NCI-H187 (cell line): ENCODE measurements around the gene COA8.

ENCODE experiments used
- DNase-seq, 2 experiments: peaks; one replicate each; lab custom pipeline; 2025; lab: John Stamatoyannopoulos, UW

The COA8 gene

DNA sequence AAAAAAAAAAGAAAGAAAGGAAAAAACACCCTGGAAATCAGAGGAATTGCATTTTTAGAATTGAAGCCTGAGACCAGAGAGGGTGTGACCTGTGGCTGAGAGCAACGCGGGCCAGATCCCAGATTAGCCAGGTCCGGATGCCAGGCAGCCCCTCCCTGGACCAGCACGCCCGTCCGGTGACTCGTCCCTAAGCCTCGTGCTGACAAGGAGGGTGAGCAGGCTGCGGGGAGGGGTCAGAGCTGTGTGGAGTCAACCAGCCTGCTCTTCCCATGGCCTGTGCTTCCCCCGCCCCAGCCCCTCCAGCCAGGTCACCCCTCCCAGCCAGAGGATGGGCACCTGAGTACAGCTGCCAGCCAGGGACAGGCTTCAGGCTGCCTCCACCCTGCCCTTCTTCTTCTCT lies 62.1 kb downstream of the COA8 start:
- DNase-seq, result no peak

DNA sequence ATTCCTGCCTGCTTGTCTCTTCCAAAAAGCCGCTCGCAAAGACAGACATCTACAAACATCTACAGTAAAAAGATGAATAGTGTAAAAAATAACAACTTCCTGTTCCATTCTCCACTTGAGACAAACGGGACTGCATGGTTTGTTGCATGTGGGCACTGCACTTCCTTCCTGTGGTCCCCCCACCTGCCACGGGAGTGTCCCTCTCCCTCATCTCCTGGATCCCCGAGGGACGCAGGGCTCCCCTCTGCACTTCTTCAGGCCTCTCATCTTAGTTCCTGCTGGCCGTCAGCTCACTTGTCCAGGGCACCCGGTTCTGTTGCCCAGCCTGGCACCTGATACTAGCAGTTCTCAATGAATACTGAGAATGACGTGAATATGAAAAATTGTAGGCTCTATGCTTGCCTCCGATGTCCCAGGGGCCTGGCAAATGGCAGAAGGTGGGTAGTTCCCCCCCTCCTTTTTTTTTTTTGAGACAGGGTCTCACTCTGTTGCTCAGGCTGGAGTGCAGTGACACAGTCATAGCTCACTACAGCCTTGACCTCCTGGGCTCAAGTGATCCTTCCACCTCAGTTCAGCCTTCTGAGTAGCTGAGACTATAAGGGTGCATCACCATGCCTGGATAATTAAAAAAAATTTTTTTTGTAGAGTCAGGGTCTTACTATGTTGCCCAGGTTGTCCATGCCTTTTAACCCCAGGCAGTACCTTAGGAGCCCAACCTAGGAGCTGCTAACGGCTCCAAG lies 62.8 kb downstream of the COA8 start:
- no peak for DNase-seq

DNA sequence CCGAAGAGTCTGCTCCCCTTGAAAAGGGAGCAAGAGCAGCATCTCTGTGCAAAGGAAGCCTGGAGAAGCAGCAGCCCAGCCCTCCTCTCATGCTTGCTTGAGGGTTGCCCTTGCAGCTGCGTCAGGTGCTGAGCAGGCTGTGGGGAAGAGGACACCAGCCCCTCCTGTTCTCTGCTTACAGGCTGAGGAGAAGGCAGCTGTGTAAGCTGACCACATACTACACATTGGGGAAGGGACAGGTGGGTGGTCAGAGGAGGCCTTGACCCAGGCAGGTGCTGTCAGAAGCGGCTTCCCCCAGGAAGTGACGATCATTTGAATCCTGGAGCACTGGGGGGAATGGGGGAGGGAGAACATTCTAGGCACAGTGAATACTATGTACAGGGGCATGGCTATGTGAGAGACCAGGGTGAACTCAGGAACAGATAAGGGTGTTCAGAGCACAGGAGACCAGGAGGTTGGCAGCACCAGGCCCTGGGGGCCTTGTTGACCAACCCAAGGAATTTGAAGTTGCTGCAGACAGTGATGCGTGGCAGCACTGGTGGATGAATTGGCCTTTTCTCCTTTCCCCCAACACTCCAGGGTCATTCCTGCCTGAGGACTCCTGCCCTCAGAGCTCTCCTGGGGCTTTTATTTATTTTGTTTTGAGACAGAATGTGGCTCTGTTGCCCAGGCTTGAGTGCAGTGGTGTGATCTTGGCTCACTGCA lies 63.5 kb downstream of the COA8 start:
- peak in 1 of 2 experiments; percentile 56 for DNase-seq

DNA sequence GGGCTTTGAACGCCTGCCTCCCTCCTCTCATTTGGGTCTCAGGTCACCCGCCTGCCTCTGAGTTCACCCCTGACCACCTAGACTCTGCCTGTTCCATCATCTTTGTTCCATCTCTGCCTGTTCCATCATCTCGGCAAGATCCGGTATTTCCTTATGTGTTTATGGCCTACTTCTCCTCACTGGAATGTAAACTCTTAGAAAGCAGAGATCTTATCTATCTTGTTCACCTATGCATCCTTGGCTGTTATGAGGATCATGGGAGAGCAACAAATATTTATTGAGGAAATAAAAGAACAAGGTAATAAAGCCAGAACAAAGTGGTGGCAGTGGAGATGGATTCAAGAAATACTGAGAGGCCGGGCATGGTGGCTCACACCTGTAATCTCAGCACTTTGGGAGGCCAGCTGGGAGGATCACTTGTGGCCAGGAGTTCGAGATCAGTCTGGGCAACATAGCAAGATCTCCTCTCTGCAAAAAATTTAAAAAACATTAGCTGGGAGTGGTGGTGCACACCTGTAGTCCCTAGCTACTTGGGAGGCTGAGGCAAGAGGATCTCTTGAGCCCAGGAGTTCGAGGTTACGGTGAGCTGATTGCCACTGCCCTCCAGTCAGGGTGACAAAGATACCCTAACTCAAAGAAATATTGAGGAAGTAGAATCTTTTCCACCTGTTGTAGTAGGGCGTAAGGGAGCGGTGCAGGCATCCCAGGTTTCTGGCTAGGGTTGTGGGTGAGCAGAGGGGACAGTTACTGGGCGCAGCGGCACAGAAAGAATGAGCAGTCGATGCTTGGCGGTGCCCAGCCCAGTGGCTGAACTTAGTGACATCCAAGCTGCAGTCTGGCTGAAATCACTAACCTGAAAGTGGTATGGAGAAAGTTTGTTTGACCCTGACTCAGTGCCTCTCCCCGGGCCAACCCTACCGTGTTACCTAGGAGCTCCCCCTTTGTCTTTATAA lies 64.6 kb downstream of the COA8 start:
- DNase-seq, result no peak

DNA sequence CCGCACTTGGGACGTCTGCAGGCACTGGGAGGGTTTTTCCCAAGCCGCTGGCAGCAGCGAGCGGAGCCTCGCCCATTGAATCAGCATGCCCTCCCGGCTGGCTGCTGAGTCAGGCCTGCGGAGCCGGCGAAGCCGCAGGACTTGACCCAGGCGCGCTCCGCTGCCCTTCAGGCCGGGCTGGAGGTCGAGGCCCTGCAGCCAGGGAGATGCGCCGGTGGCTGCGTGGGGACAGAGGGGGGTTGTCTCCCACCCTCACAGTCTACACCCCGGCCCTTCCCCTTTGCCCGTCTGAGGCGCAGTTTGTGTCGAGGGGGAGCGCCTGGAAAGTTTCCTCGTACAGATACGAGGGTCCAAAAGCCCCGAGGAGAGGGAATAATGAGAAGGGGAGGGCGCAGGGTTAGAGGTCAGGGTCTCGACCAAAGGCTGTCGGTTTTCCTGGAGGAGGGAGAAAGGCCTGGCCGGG lies 65.5 kb downstream of the COA8 start:
- no peak for DNase-seq

DNA sequence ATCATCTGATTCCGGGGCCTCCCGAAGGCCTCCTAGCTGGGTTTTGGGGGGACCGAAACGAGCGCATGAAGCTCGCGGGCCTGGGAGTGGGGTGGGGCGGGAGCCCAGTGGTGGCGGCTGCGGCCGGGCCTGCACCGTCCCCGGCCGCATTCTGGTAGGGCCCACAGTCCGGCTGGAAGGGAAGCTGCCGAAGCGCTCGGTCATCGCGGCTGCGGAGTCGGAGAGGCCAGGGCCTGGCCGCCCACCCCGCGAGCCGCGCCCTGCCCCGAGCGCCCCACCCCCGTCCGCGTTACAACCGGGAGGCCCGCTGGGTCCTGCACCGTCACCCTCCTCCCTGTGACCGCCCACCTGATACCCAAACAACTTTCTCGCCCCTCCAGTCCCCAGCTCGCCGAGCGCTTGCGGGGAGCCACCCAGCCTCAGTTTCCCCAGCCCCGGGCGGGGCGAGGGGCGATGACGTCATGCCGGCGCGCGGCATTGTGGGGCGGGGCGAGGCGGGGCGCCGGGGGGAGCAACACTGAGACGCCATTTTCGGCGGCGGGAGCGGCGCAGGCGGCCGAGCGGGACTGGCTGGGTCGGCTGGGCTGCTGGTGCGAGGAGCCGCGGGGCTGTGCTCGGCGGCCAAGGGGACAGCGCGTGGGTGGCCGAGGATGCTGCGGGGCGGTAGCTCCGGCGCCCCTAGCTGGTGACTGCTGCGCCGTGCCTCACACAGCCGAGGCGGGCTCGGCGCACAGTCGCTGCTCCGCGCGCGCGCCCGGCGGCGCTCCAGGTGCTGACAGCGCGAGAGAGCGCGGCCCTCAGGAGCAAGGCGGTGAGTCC lies 66.1 kb downstream of the COA8 start, which contains the start of gene KLC1:
Gene KLC1 (plus strand): TSS at position 528 of the 819 bp plus-strand sequence. CDS start 25,354 bp downstream, outside the sequence.
- peak; percentile 57 to 66 for DNase-seq

DNA sequence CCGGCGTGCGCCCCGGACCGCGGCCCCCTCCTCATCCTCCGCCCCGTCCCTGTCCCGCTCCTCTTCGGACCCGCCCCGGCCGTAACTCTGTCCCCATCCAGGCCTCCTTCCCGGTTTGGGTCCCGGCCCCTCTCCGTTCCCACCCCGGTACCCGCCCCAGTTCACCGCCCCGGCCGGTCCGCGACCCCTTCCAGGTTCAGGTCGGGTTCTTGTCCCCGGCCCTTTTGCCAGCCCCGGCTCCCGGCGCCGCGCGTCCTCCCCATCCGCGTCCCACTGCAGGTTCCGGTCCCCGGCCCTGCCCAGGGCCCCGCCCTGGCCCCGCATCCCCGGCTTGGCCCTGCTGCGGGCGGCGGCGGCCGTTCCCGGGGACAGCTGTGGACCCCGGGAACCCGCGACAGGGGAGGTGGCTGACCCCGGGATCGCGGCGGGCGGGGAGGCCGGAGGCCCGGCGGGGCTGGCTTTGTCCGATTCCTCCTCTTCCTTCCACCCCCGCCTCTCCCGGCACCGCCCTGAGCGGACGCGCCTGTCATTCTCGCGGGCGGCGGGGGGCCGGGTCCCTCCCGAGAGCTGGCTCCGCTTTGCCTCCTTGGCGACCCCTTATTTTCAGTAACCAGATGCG lies 66.9 kb downstream of the COA8 start:
- DNase-seq, result no peak

DNA sequence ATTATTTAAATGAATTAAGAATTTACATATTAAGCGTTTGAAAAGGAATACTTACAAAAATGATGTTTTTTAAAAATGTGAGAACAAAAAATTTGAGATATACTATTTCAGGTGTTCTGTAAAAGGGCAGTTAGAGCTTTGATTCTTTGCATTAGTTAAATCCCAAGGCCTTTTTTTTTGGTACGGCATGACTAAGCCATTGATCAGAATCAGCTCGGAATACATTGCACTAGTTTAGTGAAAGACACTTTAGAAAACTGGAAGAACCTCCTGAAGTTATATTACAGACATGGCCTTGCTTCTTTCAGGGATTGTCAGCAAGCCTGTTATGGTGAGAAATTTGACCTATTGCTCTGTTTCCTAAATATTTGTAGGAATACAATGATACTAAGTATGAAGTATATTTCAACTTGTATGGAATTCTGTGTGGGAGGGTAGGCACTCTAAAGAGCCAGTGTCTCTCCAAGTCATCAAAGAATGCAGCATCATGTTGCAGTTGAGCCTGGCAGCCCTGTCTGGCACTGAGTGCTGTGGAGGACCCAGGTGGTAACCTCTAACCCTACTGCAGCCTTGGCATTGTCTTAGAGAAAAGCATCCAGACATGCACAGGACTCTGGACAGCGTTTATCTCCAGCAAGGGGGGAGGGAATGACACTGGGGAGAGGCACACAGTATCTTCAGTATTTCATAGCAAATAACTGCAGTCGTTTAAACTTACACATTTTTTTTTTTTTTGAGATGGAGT lies 67.8 kb downstream of the COA8 start:
- no peak for DNase-seq

DNA sequence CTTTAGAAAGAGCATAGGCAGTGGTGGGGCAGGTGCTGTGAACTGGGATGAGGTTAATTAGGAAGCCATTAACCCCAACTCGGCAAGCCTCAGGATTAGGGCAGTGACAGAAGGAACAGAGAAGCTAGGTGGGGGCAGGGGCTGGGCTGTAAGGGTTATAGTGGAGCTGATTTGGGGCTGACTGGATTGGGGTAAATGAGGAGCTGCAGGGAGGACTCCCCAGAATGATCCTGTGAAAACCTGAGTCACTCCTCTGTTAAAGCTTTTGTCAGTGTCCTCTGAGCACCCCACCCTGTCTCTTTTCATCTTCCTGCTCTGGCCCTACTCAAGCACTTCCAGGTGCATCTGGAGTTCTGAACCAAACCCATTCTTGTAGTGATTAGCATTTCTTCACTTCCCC lies 70.6 kb downstream of the COA8 start:
- DNase-seq, result no peak

DNA sequence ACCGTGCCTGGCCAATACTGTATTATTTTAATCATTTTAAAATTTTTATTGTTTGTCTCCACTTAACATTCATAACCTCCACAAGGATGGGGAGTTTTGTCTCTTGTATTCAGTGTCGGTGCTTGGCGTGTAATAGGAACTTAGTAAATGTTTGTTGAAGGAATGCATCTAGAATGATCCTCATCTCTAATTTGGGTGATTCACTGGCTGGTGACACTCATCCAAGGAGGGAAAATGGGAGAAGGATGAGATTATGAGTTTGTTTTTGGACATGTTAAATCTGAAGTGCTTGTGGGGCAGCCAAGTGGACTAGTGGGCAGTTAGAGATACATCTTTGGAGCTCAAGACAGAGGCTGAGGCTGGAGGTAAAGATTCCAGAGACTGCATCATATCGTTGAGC lies 71.4 kb downstream of the COA8 start:
- DNase-seq, result no peak

DNA sequence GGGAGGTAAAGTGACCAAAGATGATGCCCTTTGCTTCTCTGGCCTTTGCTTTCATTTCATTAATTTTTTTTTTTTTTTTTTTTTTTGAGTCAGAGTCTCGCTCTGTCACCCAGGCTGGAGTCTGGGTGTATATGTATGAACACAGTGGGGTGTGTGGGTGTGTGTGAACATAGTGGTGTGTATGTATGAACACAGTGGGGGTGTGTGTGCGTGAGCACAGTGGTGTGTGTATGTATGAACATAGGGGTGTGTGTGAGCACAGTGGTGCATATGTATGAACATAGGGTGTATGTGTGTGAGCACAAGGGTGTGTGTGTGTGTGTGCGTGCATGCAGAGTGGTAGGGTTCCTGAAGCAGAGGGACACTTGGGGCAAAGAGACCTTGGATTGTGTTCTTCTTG lies 75.8 kb downstream of the COA8 start:
- no peak for DNase-seq
